GM19452 (cell line): ENCODE measurements around the gene BARHL1.
"Not testable (repeated sequence)": the region's sequence is repeated elsewhere in the genome, so short reads cannot be mapped to it uniquely, and the experiment has no call there.

Experiments used
- ATAC-seq: cut with Tn5 transposase; IDR thresholded peaks from one replicate; pipeline ENCODE4 v1.9.1; 2021; ENCODE audit not compliant: unreplicated experiment

BARHL1 gene

DNA sequence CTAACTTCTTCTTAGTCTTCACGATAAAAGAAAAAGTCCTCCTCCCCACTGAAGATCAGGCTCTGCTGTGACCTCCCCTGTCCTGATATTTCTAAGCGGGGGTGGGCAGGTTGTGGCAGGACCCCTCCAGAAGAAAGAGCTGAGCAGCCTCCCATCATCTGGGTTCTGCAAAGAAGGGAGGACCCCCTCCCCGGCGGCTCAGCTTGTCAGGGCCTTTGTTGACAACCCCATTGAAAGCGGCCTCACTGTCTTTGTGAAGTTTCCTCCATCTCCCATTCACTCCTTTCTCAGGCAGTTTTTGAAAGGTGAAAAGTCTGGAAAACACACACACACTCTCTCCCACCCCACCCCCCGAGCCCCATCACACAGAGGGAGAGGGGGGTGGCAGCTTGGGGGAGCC lies 26.2 kb upstream of the BARHL1 start:
- ATAC-seq = no peak

DNA sequence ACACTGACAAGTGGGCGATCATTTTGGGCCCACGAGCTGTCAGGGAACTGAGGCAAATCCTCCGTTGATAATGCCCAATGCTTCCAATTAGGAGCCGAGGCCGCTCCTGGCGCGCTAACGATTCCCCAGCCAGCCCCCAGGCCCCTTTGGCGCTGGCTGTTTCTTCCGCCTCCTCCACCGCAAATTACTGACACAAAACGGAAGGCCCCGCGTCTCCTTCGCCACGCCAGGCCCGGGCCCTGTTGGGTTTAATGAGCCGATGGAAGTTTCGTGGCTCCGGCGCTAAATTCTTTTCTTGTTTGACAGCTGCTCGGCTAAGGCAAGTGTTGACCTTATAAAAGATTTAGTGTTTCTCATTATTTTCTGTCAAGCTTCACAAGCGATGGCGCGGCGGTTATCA lies 25.7 kb upstream of the BARHL1 start:
- no peak for ATAC-seq

DNA sequence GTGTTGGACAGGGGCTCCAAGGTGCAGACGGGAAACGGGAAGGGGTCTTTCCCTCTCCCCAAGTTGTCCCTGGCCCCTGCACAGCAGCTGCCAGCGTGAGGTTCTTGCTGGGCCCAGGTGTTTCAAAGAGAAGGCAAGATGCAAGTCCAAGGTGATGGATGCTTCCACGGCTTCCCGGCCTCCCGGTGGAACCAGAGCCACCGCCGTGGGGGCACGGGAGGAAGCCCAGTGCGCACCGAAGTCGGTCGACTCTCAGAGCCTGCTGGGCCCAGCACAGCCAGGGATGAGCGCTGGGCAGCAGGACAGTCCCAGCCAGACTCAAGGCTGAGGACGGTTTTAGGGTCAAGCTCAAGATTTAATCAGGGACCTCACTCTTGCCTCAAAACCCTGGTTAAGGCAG lies 25.2 kb upstream of the BARHL1 start:
- no peak for ATAC-seq

DNA sequence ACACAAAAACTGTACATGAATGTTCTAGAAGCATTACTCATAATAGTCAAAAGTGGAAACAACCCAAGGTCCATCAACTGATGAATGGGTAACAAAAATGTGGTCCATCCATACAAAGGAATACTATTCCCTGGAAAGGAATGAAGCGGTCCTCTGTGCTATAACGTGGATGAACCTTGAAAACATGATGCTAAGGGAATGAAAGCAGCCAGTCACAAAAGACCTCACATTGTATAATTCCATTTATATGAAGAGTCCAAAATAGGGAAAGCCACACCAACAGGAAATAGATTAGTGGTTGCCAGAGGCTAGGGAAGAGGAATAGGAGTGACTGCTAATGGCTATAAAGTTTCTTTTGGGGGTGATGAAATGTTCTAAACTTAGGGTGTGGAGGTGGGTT lies 22.7 kb upstream of the BARHL1 start:
- ATAC-seq = no peak

DNA sequence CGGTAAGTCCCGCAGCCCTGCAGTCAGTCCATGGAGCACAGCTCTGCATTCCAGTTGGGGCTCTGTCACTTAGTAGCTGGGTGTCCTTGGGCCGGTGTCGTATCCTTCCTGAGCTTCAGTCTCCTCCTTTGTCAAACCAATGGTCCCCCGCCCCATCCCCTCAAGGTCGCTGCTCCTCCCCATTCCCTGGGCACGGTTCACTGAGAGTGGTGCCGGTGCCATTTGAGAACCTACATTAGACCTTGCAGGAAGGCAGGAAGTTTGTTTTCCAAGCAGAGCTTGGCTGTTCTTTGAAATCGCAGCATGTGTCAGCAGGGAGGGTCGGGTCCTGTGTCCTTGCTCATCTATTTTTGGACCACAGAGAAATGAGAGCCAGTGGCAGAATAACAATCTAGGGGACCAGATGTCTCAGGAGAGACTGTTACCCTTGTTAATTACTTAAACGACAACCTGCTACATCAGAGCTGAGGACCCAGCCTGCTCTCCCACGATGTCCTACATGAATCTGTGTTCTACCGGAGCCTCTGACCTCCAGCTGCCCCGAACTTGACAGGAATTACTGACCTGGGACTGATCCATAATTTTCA lies 21.7 kb upstream of the BARHL1 start:
- no peak for ATAC-seq

DNA sequence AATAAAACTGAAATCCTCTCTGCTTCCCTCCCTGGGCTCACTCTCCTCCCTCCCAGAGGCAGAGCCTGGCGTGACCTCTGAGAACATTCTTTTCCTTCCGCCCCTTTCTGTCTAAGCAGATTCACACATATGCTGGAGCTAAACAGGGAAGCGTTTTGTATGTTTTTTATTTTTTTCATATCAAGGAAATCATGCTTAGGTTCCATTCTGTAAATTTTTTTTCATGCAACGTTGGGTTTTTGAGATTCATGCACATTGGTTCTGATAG lies 20.2 kb upstream of the BARHL1 start:
- no peak for ATAC-seq

DNA sequence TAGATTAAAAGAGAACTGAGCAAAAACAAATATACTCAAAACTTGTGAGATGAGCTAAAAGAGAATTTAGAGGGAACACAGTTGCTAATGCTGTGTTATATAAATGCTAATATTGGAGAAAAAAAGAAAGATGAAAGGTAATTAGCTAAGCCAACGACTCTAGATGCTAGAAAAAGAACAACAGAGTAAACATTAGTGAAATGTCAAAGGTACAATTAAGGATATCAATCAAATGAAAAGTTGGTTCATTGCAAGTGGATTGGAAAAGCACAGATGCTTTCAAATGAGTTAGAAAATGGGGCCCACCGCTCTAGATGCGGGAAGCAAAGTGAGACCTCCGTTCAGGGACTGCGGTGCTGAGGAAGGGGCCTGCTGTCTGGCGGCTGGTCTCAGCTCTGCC lies 17.9 kb upstream of the BARHL1 start:
- ATAC-seq = no peak

DNA sequence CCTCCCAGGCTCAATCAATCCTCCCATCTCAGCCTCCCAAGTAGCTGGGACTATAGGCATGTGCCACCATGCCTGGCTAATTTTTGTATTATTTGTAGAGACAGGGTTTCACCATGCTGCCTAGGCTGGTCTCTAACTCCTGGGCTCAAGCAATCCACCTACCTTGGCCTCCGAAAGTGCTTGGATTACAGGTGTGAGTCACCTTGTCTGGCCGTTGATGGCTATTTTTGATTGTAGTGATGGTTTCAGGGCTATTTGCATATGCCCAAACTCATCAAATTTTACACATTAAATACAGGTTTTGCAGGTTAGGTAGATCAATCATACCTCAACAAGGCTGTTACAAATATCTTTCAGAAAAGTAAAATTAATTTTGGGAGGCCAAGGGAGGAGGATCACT lies 13.6 kb upstream of the BARHL1 start:
- ATAC-seq = not testable (repeated sequence)

DNA sequence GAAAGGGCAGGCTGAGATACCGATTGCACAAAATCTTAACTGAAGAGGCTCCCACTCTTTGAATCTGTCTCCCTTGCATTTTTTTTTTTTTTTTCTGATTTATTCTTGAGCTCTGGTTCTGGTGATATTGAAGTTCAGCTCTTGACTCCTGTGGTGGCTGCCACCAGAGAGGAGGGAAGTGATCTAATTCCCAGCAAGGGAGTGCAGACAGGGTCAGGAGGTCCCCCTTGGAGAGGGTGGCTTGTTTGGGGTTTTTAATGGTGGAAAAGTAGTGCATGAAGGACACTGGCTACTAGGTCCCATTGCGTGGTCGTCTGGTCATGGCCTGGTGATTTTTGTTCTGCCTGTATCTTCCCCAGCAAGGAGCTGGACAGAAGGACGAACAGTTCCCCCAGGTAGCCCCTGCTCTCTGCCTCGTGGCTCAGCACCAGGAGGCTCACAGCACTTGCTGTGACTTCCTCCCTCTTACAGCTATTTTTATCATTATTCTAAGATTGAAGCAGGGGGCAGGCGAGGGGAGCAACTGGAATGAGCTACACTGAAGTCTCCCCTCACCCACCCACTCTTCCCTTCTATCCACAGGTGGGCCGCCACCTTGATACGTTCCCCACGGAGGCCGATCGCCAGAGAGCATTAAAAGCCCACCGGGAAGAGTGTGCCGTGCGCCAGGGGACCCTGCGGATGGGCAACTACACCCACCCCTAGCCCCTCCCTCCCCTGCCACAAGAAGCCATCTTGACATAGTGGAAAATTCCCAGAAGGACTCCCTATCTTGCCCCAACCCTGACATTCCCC lies 10.4 kb upstream of the BARHL1 start:
- ATAC-seq = no peak

DNA sequence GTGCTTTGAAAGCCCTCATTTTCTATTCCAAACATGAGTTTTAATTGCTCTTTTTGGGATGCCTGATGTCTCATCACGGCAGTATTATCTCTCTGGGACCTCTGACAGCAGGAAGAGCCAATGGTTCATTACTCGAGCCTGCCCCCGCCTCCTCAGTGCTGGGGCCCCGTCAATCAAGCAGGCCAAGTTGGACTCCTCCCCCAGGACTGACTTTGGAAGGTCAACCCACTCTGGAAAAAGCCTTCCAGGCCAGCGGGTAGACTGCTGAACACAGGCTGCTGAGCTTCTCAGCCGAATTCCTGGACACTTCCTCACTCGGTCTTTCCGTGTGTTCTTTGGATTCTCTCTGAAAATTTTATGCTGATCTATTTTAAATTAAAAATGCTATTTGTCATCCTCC lies 9.5 kb upstream of the BARHL1 start:
- ATAC-seq = no peak

DNA sequence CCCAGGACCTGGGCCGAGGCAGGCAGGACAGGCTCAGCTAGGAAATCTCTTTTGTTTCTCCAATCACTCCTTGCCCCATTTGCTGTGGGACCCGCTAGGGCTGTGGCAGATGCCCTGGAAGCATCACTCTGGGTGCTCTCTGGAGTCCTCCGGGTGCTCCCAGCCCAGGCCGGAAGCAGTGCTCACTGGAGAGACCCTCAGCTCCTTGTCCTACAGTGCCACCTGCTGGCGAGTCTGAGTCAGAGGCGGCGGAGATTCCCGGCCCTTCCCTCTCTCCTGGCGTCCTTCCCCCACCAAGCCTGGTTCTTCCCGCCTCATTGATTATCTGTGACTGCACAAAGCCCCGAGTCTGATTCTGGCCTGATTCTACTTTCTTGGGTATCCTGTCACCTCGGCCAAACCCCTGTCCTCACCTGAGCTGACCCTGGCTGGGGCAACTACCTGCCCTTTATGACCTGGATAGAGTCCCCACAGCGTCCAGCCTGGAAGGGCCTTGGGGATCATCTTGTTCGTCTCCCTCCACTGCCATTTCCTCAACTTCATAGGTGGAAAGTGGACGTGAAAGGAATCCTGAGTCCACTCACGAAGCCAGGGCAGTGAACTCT lies 7.3 kb upstream of the BARHL1 start:
- no peak for ATAC-seq

DNA sequence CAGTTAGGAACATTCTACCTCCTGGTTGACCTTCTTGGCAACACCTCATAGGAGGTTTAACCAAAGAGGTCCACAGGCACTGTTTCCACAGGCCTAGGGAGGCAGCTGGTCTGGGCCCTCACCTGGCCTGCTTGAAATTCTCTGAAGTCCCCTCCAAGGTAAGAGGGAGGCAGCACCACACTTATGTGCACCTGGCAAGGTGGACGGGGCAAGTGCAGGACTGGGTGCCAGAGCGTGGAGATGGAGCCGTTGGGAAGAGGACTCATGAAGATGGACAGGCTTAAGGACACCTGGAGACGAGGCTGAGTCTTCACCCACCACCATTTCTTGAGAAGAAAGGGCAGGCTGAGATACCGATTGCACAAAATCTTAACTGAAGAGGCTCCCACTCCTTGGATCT lies 6.6 kb upstream of the BARHL1 start:
- no peak for ATAC-seq

DNA sequence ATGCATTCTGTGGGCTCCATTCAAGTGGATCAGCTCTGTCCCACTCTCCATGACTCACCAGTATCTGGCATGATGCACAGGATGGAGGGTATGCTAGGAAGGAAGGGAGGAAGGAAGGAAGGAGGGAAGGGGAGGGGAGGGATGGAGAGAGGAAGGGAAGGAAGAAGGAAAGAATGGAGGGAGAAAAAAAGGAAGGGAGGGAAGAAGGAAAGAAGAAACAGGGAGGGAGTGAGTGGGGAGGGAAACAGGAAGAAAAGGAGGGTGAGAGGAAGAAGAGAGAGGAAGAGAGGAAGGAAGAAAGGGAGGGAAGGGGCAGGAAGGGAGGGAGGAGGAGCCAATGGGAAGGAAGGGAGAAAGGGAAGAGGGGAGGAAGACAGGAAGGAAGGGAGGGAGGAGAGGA lies 5.3 kb upstream of the BARHL1 start:
- no peak for ATAC-seq

DNA sequence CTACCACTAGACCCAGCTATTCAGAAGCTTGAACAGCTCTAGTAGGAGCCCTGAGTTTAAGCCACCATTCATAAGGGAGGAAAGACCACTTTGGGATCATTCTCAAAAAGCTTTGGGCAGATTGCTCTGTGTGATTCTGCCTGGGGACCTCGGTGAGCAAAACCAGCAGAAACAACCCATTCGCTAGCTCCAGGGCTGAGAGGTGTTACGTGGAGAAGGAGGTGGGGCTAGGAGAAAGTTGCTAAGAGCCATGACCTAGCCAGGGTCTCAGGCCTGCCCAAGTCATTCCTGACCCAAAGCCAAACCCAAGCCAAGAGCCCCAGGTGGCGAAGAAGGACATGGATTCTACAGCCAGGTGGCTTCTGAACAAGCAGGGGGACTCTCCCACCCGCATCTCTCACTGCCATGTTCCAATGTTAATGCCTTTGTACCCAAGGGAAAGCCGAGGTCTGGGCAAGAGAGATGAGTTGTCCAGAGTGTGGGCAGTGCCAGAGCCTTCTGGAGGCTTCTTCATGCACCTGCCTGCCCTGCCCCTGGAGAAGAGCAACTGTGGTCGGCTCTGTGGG lies 4.0 kb upstream of the BARHL1 start:
- ATAC-seq = no peak

DNA sequence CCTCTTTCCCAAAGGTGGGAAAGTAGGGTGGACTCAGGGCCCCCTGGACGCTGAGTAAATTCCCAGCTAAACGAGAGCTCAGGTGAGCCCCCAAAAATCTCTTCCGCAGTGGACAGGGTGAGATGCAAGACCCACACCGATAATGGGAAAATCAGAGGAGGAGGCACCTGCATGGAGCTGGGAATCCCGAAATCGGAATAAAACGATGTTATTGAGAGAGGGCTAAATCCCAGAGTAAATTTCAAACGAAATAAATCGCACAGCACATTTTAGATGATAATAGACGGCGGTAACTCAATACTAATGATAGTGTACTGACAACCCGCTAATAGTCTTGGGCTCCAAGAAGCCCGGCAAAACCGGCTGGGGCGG lies 3.0 kb upstream of the BARHL1 start:
- no peak for ATAC-seq

DNA sequence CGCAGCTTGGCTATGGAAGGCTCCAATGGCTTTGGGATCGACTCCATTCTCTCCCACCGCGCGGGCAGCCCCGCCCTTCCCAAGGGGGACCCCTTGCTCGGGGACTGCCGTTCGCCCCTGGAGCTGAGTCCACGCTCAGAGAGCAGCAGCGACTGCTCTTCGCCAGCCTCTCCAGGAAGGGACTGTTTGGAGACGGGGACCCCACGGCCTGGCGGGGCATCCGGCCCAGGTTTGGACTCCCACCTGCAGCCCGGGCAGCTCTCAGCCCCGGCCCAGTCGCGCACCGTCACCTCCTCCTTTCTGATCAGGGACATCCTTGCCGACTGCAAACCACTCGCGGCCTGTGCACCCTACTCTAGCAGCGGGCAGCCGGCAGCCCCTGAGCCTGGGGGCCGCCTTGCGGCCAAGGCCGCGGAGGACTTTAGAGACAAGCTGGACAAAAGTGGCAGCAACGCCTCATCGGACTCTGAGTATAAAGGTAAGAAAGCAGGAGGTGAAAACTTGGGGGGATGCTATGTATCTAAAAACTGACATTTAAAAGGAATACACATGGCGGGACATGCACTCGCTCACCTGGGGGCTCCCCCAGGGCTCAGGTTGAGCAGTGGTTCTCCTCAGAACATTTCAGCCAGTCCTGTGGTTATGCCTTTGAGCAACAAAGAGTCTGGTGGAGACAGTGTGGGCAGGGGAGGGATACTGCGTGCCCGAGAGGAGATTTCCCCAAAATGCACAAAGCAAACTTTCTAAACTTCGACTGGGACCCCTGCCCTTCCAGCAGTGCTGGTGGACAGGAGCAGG lies 579 bp downstream of the BARHL1 start:
- ATAC-seq = no peak

DNA sequence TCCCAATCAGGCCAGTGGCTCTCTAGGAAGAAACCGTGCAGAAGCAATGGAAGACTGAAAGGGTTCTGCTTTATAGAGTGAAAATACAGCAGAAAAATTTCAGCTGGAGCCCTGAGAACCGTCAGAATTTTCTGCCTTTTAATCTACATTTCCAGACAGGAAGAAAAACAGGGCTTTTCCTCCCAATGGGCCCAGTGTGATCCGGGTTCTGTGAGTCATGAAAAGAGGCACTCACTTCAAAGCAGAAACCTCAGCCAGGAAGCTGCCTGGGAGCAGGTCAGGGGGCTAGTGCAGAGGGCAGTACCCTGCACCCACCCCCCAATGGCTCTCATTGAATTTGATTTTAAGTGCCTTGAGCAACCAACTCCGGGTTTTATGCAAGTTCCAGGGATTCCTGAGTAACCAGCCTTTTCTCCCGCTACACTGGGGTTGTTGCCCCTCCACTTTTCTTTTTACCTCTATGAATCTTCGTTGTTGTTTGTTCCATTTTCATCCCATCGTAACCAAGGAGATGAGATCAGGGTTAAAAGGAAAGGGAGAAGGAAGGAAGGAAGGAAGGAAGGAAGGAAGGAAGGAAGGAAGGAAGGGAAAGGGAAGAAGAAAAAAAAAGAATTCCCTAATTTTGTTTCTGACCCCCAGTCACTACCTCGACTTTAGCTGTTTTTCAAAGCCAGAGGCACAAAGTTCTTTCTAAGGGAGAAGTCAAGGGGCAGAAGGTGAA lies 1.3 kb downstream of the BARHL1 start:
- ATAC-seq = no peak

DNA sequence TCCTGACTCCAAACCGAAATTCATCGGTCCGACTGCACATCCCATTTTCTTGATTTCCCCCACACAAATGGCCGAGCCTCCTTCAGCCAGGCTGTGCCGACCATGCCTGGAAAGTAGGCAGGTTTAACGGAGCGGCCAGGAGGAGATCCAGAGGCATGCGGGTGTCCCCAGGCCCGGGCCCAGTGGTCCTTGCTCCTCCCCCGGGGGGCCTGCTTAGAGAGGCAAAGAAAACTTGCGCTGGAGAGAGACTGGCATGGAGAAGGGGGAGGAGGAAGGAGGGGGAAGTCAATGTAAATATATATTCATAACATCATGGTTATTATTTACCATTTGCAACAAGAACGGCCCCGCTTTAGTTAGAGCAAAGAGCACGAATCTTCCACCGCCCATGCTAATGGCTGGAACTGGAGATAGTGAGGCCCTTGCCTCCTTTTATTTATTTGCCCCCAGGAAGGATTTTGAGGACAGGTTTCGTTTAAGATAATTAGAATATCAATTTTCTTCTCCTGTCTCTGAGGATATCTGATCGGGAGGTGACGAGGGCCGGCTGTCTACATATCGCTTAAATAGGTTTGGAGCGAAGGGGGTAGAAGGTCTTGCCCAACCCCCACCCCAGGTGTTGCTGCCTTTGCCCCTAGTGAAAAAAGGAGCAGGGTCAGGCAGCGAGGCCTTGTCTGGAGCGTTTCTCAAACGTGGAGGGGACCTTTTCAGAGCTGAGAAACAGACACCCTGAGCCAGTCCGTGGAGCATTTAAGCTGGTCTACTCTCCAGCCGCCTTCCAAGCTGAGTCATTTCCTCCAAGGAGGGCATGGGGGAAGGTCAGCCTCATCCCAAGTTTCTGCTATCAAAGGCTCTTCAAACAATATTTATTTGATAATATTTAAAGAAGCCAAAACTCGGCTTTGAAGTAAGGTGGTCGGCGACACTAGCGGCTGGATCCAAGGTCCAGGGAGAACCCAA lies 2.5 kb downstream of the BARHL1 start:
- ATAC-seq = no peak

DNA sequence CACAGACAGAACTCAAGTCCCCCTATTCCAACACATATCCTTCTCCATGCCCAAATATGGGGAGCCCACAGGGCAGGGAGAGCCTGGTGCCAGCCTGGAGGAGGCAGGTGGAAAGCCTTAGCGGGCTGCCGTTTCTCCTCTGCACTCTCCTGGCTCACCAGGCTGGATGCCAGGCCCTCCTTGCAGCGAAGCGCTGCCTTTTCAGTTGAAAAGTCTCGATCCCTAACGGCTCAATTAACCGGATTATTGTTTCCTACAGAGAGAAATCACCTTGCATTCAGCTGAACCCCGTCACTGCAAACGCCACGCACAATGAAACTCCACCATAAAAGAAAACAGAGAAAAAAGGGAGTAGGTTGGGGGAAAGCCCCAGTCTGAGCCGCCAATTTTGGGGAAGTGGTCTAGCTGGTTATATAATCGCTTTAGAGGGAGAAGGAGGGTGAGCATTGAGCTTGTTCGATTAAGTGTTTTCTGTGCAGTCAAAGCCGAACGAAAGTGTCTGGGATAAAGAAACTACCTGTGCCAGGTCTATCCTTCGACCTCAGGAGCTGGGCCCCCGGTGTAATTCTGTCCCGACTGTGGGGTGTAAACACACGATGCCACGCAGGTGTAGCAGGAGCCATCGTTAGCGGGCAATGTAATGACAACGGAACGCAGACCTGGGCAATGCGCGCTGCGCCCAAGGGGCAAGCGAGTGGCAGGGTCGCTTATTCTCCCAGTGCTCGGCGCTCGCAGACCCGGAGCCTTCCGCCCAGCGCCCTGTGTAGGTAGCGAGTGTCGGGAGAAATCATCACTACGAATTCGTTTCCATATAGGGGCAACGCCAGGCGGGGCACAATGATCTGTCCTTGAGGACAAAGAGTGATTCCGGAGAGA lies 3.8 kb downstream of the BARHL1 start:
- no peak for ATAC-seq
